A549 (cell line): ENCODE data around the gene SS18. TPM values are rescaled to one million over a fixed set of nuclear protein-coding genes. Genes with fewer than 3 reads are reported as not detected.

Experiments used
- ATAC-seq, 2 experiments: fragments of 200-7000 bp in 1 of 2; fragments of >200 bp in 1 of 2; cut with Nextera tagmentation in 1 of 2; cut with Tn5 transposase in 1 of 2; 3 replicates each; pipeline versions ENCODE4 v1.8.0 to v1.9.1; 2018 to 2020; ENCODE audit warnings: mild to moderate bottlenecking in 1 of 2, moderate library complexity in 1 of 2
- CTCF ChIA-PET: fragments of 300-600 bp; sonication (Branson Sonifier 250); formaldehyde crosslinking; extraction: SDS; loops from one replicate; lab custom pipeline; 2021; ENCODE audit warnings: antibody characterized with exemption, inconsistent platforms; lab: Yijun Ruan, JAX
- POLR2A ChIA-PET: fragments of 350-600 bp; formaldehyde crosslinking; extraction: SDS; loops from one replicate; lab custom pipeline; 2021; ENCODE audit warnings: antibody characterized with exemption, inconsistent platforms; lab: Yijun Ruan, JAX
- DNase-seq, 2 experiments: peaks; one replicate each; pipeline versions ENCODE4 v3.0.0 to v3.0.0-alpha.2; 2011 to 2016; ENCODE audit warnings: low read depth in 1 of 2, low spot score in 1 of 2
- FAIRE-seq: peaks from 2 replicates; lab custom pipeline; 2011; peaks lifted over from hg19 to GRCh38; lab: Jason Lieb, UNC
- H3K27ac ChIP-seq, 2 experiments: fragments of >200 bp; sonication (Bioruptor Twin); formaldehyde crosslinking; 3 replicates each; pipeline ENCODE4 v1.5.1; 2016 to 2017
- H3K4me1 ChIP-seq: fragments of >200 bp; sonication (Bioruptor Twin); formaldehyde crosslinking; 3 replicates; pipeline ENCODE4 v1.6.1; 2016
- H3K4me2 ChIP-seq: fragments of >200 bp; sonication (Bioruptor Twin); formaldehyde crosslinking; 3 replicates; pipeline ENCODE4 v1.6.1; 2016
- H3K4me3 ChIP-seq: fragments of >200 bp; sonication (Bioruptor Twin); formaldehyde crosslinking; 3 replicates; pipeline ENCODE4 v1.5.1; 2016
- H3K9me3 ChIP-seq: fragments of >200 bp; sonication (Bioruptor Twin); formaldehyde crosslinking; 3 replicates; pipeline ENCODE4 v1.6.1; 2016
- CEBPB ChIP-seq, 2 experiments: fragments of >200 bp in 1 of 2; sonication (Bioruptor Twin) in 1 of 2; formaldehyde crosslinking in 1 of 2; IDR thresholded peaks; 2 replicates each; pipeline ENCODE4 v1.6.1; 2012 to 2016
- CHD2 ChIP-seq: fragments of 150-350 bp; IDR thresholded peaks from 2 replicates; pipeline ENCODE4 v1.6.1; 2014; ENCODE audit warnings: low read length; ENCODE audit not compliant: partially characterized antibody
- CHD4 ChIP-seq: fragments of 200-600 bp; sonication (generic); IDR thresholded peaks from 2 replicates; pipeline ENCODE4 v1.6.1; 2016; ENCODE audit warnings: antibody characterized with exemption, mild to moderate bottlenecking, borderline replicate concordance
- EHF ChIP-seq: fragments of 250-450 bp; sonication (Bioruptor Pico); IDR thresholded peaks from 2 replicates; pipeline ENCODE4 v1.5.0; 2020; ENCODE audit warnings: mild to moderate bottlenecking
- EP300 ChIP-seq, 2 experiments: fragments of >200 bp; sonication (Bioruptor Twin); formaldehyde crosslinking; IDR thresholded peaks; 2 replicates in 1 of 2; 3 replicates in 1 of 2; pipeline ENCODE4 v1.6.1; 2016 to 2017
- KDM1A ChIP-seq: fragments of 200-600 bp; sonication (generic); IDR thresholded peaks from 2 replicates; pipeline ENCODE4 v1.6.1; 2016; ENCODE audit warnings: low read depth, mild to moderate bottlenecking
- KDM5A ChIP-seq: fragments of 200-600 bp; sonication (generic); IDR thresholded peaks from 2 replicates; pipeline ENCODE4 v1.6.1; 2016; ENCODE audit warnings: antibody characterized with exemption, mild to moderate bottlenecking
- MAFK ChIP-seq: fragments of 450-650 bp; IDR thresholded peaks from 2 replicates; pipeline ENCODE4 v1.6.1; 2014; ENCODE audit not compliant: partially characterized antibody
- MAZ ChIP-seq: fragments of 150-350 bp; IDR thresholded peaks from 2 replicates; pipeline ENCODE4 v1.6.1; 2014; ENCODE audit warnings: antibody characterized with exemption, low read depth, low read length, borderline replicate concordance
- MYC ChIP-seq: IDR thresholded peaks from 2 replicates; pipeline ENCODE4 v1.6.1; 2012; ENCODE audit warnings: mild to moderate bottlenecking, inconsistent platforms, low read length, improper control_type of control experiment, borderline replicate concordance
- NPAS2 ChIP-seq: fragments of 250-450 bp; sonication (Bioruptor Pico); IDR thresholded peaks from 2 replicates; pipeline ENCODE4 v1.8.0; 2022; ENCODE audit warnings: mild to moderate bottlenecking, moderate library complexity, borderline replicate concordance
- RAD21 ChIP-seq, 2 experiments: fragments of >200 bp in 1 of 2; sonication (Bioruptor Twin) in 1 of 2; formaldehyde crosslinking in 1 of 2; IDR thresholded peaks in 1 of 2; conservative IDR thresholded peaks in 1 of 2; 2 replicates in 1 of 2; 3 replicates in 1 of 2; pipeline ENCODE4 v1.6.1; 2012 to 2018; ENCODE audit warnings: inconsistent platforms in 1 of 2
- SREBF2 ChIP-seq: fragments of 450-650 bp; IDR thresholded peaks from 2 replicates; pipeline ENCODE4 v1.6.1; 2014; ENCODE audit warnings: mild to moderate bottlenecking, moderate library complexity
- TP53 ChIP-seq: fragments of 250-450 bp; sonication (Bioruptor Pico); IDR thresholded peaks from 2 replicates; pipeline ENCODE4 v1.5.0; 2021; ENCODE audit warnings: mild to moderate bottlenecking, moderate library complexity
- ZC3H11A ChIP-seq: fragments of 450-650 bp; IDR thresholded peaks from 2 replicates; pipeline ENCODE4 v1.6.1; 2014; ENCODE audit warnings: antibody characterized with exemption, mild to moderate bottlenecking
- ZNF302 ChIP-seq: fragments of 250-450 bp; sonication (Bioruptor Pico); IDR thresholded peaks from 2 replicates; pipeline ENCODE4 v1.9.0; 2021; ENCODE audit warnings: inconsistent platforms, mild to moderate bottlenecking, moderate library complexity
- WGBS: methylation state at CpG from one replicate; pipeline ENCODE4 v1.1.6; 2017; ENCODE audit errors: missing lambda C conversion rate; 5-methylcytosine and 5-hydroxymethylcytosine counted together
- polyA plus RNA-seq, 4 experiments: library from polyadenylated mRNA; depleted of rRNA in 3 of 4; stranded (reverse); fragments of >200 nt; fragmentation: RNase III in 1 of 4; extraction: RNeasy Plus Mini Kit Qiagen cat#74134 plus additional on column Dnase treatment in 1 of 4; gene quantifications; 2 replicates in 3 of 4; 3 replicates in 1 of 4; pipeline ENCODE4 v1.2.3, GENCODE V29; 2011 to 2017
- TF ChIP-seq, protein P1 (sequence below): fragments of >200 bp; sonication (Bioruptor Twin); formaldehyde crosslinking; IDR thresholded peaks from 3 replicates; pipeline ENCODE4 v1.5.1; 2016
- TF ChIP-seq, protein P2 (sequence below): IDR thresholded peaks from 2 replicates; pipeline ENCODE4 v1.6.1; 2012; ENCODE audit warnings: low read depth, borderline replicate concordance
- TF ChIP-seq, protein P3 (sequence below): IDR thresholded peaks from 2 replicates; pipeline ENCODE4 v1.6.1; 2012
- TF ChIP-seq, protein P4 (sequence below): fragments of 150-350 bp; IDR thresholded peaks from 2 replicates; pipeline ENCODE4 v1.6.1; 2014; ENCODE audit warnings: low read depth, mild to moderate bottlenecking, low read length
- TF ChIP-seq, protein P5 (sequence below): fragments of >200 bp; sonication (Bioruptor Twin); formaldehyde crosslinking; IDR thresholded peaks from 2 replicates; pipeline ENCODE4 v1.6.1; 2016

The SS18 gene
- polyA plus RNA-seq, 2 of the 4 experiments (the other 2 are of a cell fraction): 59.0 to 119 TPM

DNA sequence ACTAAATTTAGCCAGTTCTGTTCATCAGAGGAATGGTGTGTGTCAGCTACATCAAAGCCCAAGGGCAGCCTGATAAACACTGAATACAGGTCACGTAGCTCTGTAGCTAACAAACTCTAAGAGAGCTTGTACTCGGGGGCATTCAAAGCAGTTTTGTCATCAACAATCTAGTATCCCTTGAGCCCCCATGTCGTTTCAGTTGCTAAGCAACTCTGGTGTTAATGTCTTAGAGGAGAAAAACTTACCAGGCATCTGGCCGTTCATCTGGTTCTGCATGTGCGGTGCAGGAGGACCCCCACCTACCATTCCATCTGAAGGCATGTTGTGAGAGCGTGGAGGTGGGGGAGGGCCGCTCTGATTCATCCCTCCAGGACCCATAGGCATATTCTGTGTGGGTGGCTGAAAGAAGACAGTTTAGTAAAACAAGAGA, 33.1 kb downstream of the SS18 start:
- CTCF ChIA-PET: no interaction called here
- TF ChIP-seq EHF (CRISPR knock-in tag): no peak
- TF ChIP-seq, protein P1, sequence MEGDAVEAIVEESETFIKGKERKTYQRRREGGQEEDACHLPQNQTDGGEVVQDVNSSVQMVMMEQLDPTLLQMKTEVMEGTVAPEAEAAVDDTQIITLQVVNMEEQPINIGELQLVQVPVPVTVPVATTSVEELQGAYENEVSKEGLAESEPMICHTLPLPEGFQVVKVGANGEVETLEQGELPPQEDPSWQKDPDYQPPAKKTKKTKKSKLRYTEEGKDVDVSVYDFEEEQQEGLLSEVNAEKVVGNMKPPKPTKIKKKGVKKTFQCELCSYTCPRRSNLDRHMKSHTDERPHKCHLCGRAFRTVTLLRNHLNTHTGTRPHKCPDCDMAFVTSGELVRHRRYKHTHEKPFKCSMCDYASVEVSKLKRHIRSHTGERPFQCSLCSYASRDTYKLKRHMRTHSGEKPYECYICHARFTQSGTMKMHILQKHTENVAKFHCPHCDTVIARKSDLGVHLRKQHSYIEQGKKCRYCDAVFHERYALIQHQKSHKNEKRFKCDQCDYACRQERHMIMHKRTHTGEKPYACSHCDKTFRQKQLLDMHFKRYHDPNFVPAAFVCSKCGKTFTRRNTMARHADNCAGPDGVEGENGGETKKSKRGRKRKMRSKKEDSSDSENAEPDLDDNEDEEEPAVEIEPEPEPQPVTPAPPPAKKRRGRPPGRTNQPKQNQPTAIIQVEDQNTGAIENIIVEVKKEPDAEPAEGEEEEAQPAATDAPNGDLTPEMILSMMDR: no peak
- TF ChIP-seq, protein P2, sequence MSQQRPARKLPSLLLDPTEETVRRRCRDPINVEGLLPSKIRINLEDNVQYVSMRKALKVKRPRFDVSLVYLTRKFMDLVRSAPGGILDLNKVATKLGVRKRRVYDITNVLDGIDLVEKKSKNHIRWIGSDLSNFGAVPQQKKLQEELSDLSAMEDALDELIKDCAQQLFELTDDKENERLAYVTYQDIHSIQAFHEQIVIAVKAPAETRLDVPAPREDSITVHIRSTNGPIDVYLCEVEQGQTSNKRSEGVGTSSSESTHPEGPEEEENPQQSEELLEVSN: no peak
- DNase-seq (no peak), ATAC-seq (no peak), FAIRE-seq (no peak)
- Histone ChIP-seq H3K4me3 (no peak overlapping the region), H3K4me2 (no peak overlapping the region), H3K27ac (no peak overlapping the region), H3K4me1 (no peaks in the 10 kb centered on the region), H3K9me3 (no peaks in the 10 kb centered on the region)
- 95% methylated on average over 7 of the region's 7 CpGs for WGBS
- POLR2A ChIA-PET: no interaction called here

DNA sequence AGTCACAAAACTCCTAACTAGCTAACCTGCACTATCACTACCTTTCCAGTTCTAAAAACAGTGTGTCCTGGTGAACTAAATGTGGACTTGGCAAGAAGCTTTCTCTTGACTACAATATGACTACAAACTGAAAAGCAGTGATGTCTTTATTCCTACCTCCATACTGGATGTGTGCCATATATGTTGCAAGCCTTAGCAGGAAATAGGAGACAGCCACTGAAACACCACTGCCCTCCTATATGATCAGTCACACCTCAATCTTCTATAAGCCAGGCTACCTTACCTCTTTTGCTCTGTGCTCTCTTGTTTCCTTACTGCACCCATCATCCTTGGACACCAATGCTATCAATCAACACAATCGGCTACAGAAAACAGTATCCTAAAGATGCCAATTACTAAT, 34.1 kb downstream of the SS18 start:
- DNase-seq (no peak), FAIRE-seq (no peak), ATAC-seq (no peak)
- Histone ChIP-seq H3K27ac (no peak overlapping the region), H3K4me1 (no peaks in the 10 kb centered on the region), H3K4me2 (no peak overlapping the region), H3K4me3 (no peak overlapping the region), H3K9me3 (no peaks in the 10 kb centered on the region)
- WGBS: 94% methylated on average over 1 of the region's 1 CpG
- TF ChIP-seq KDM1A (no peak), MYC (no peak), CEBPB (IDR thresholded peaks at IDR 0.05) (no peak), MAZ (no peak)
- CTCF ChIA-PET: no interaction called here
- POLR2A ChIA-PET: no interaction called here

DNA sequence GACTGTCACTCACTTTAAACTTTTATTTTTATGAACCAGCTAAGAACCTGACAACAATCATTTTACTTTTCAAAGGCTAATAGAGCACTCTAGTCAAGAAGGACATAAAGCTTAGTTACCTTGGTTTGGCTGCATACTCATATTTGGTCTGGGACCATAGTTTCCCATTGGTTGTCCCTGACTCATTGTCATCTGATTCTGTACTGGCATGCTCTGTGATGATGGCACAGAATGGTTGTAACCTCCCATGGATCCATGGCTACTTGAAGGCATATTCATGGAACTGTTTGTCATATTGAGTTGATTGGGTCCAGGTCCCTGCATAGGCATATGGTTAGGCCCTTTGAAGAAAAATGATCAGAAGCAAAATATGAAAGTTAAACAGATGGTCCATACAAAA, 37.9 kb downstream of the SS18 start:
- Histone ChIP-seq H3K9me3 (no peaks in the 10 kb centered on the region), H3K4me1 (no peaks in the 10 kb centered on the region), H3K4me2 (no peak overlapping the region), H3K27ac (no peak overlapping the region), H3K4me3 (no peak overlapping the region)
- DNase-seq (no peak), FAIRE-seq (no peak), ATAC-seq (no peak)
- no peak for TF ChIP-seq MAFK
- no peak for TF ChIP-seq TP53 (CRISPR knock-in tag)
- no peak for TF ChIP-seq CHD4
- TF ChIP-seq EHF (CRISPR knock-in tag): no peak
- TF ChIP-seq ZNF302 (CRISPR knock-in tag): no peak
- TF ChIP-seq CHD2: no peak
- TF ChIP-seq, protein P3, sequence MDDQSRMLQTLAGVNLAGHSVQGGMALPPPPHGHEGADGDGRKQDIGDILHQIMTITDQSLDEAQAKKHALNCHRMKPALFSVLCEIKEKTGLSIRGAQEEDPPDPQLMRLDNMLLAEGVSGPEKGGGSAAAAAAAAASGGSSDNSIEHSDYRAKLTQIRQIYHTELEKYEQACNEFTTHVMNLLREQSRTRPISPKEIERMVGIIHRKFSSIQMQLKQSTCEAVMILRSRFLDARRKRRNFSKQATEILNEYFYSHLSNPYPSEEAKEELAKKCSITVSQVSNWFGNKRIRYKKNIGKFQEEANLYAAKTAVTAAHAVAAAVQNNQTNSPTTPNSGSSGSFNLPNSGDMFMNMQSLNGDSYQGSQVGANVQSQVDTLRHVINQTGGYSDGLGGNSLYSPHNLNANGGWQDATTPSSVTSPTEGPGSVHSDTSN: no peak
- no peak for TF ChIP-seq EP300 (IDR thresholded peaks at IDR 0.05)
- TF ChIP-seq ZC3H11A: no peak
- CTCF ChIA-PET: no interaction called here
- POLR2A ChIA-PET: no interaction called here

DNA sequence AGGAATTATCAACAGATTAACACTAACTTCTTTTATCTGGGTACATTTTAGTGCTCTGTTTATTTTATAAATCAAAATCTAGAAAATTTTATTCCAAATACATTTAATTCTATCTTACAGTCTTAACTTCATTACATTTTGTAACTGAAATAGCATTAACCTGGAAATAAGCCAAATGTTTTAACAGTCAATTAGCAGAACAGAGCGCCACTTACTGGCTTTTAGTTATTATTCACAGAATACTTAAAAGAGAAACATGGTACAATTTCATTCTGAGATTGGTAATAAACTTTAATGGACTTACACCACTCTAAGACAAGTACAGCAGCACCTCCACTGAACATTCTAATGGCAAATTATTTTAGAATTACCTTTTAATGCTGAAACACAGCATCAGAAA, 38.6 kb downstream of the SS18 start:
- POLR2A ChIA-PET: no interaction called here
- no peak for ATAC-seq
- no peak for DNase-seq
- no peak overlapping the region for H3K4me2 ChIP-seq
- H3K27ac ChIP-seq: no peak overlapping the region
- 100% methylated on average over 1 of the region's 1 CpG for WGBS
- H3K4me1 ChIP-seq: no peaks in the 10 kb centered on the region
- CTCF ChIA-PET: no interaction called here
- H3K9me3 ChIP-seq: no peaks in the 10 kb centered on the region
- no peak overlapping the region for H3K4me3 ChIP-seq
- FAIRE-seq: no peak
- TF ChIP-seq SREBF2: no peak
- TF ChIP-seq NPAS2 (CRISPR knock-in tag): no peak
- TF ChIP-seq KDM5A: no peak
- no peak for TF ChIP-seq MYC
- TF ChIP-seq, protein P4, sequence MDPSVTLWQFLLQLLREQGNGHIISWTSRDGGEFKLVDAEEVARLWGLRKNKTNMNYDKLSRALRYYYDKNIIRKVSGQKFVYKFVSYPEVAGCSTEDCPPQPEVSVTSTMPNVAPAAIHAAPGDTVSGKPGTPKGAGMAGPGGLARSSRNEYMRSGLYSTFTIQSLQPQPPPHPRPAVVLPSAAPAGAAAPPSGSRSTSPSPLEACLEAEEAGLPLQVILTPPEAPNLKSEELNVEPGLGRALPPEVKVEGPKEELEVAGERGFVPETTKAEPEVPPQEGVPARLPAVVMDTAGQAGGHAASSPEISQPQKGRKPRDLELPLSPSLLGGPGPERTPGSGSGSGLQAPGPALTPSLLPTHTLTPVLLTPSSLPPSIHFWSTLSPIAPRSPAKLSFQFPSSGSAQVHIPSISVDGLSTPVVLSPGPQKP: no peak
- TF ChIP-seq, protein P1: no peak
- TF ChIP-seq CHD4: no peak
- TF ChIP-seq, protein P5, sequence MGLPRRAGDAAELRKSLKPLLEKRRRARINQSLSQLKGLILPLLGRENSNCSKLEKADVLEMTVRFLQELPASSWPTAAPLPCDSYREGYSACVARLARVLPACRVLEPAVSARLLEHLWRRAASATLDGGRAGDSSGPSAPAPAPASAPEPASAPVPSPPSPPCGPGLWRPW: no peak
- TF ChIP-seq MAFK: no peak
- TF ChIP-seq, protein P3: no peak
- no peak for TF ChIP-seq RAD21 (conservative IDR thresholded peaks at IDR 0.05 in 1 of 2, IDR thresholded peaks at IDR 0.05 in 1 of 2)
